Keratinocyte (primary cell): ENCODE results near the gene DRICH1. TPM values are rescaled to one million over a fixed set of nuclear protein-coding genes. Genes with fewer than 3 reads are reported as not detected.

Source experiments
- DNase-seq: peaks from one replicate; pipeline ENCODE4 v3.0.0-alpha.2; 2011; ENCODE audit warnings: low read depth, missing footprints, low spot score
- FAIRE-seq: peaks from 2 replicates; lab custom pipeline; 2011; peaks lifted over from hg19 to GRCh38; lab: Jason Lieb, UNC
- H2AFZ ChIP-seq: 2 replicates; pipeline ENCODE4 v1.6.0; 2012; ENCODE audit warnings: low read length, control low read depth, inconsistent platforms; ENCODE audit not compliant: control insufficient read depth
- H3K27ac ChIP-seq: 2 replicates; pipeline ENCODE4 v1.5.1; 2011; ENCODE audit warnings: low read length; ENCODE audit not compliant: control insufficient read depth, insufficient read depth
- H3K27me3 ChIP-seq: 3 replicates; pipeline ENCODE4 v1.6.0; 2011; ENCODE audit warnings: low read length; ENCODE audit not compliant: control insufficient read depth, insufficient read depth; ENCODE audit errors: extremely low read depth
- H3K36me3 ChIP-seq, 2 experiments: 2 replicates in 1 of 2; 3 replicates in 1 of 2; pipeline ENCODE4 v1.5.1; 2011; ENCODE audit warnings: low read length in 2 of 2, mild to moderate bottlenecking in 1 of 2; ENCODE audit not compliant: control insufficient read depth in 2 of 2, insufficient read depth in 2 of 2; ENCODE audit errors: extremely low read depth in 1 of 2
- H3K4me1 ChIP-seq: 3 replicates; pipeline ENCODE4 v1.5.1; 2011; ENCODE audit warnings: low read length; ENCODE audit not compliant: control insufficient read depth, insufficient read depth; ENCODE audit errors: extremely low read depth
- H3K4me2 ChIP-seq: 3 replicates; pipeline ENCODE4 v1.6.0; 2011; ENCODE audit warnings: low read depth, low read length; ENCODE audit not compliant: control insufficient read depth, insufficient read depth; ENCODE audit errors: extremely low read depth
- H3K4me3 ChIP-seq, 3 experiments: fragments of 200-600 bp in 1 of 3; sonication (generic) in 1 of 3; 2 replicates in 2 of 3; 3 replicates in 1 of 3; pipeline ENCODE4 v1.5.1; 2011 to 2016; ENCODE audit warnings: low read length in 3 of 3, mild to moderate bottlenecking in 3 of 3, control low read depth in 2 of 3, inconsistent platforms in 1 of 3, low read depth in 1 of 3, mixed read lengths in 1 of 3, mixed run types in 1 of 3, moderate library complexity in 1 of 3; ENCODE audit not compliant: control insufficient read depth in 2 of 3, insufficient read depth in 2 of 3; ENCODE audit errors: extremely low read depth in 1 of 3
- H3K79me2 ChIP-seq: 2 replicates; pipeline ENCODE4 v1.6.0; 2012; ENCODE audit warnings: low read length; ENCODE audit not compliant: control insufficient read depth, insufficient read depth
- H3K9ac ChIP-seq: 3 replicates; pipeline ENCODE4 v1.6.0; 2011; ENCODE audit warnings: low read length; ENCODE audit not compliant: control insufficient read depth, insufficient read depth; ENCODE audit errors: extremely low read depth
- H3K9me1 ChIP-seq: 3 replicates; pipeline ENCODE4 v1.6.0; 2011; ENCODE audit warnings: low read length; ENCODE audit not compliant: control insufficient read depth, insufficient read depth; ENCODE audit errors: extremely low read depth
- H3K9me3 ChIP-seq: 2 replicates; pipeline ENCODE4 v1.5.1; 2012; ENCODE audit warnings: low read depth, low read length; ENCODE audit not compliant: control insufficient read depth
- H4K20me1 ChIP-seq: 3 replicates; pipeline ENCODE4 v1.6.0; 2011; ENCODE audit warnings: low read length; ENCODE audit not compliant: control insufficient read depth, insufficient read depth; ENCODE audit errors: extremely low read depth
- EZH2 ChIP-seq: IDR thresholded peaks from one replicate; pipeline ENCODE4 v1.6.1; 2012; ENCODE audit warnings: inconsistent platforms, mild to moderate bottlenecking, low read length, moderate library complexity
- dilution Hi-C: fragments of 300-500 bp; cut with MboI; formaldehyde crosslinking; loops from one replicate; pipeline ENCODE4 v1.7.0; 2020; ENCODE audit warnings: low sequenced_read_pairs; ENCODE audit not compliant: extremely low pct_ligation_motif_present
- polyA plus RNA-seq, 5 experiments: library from polyadenylated mRNA; depleted of rRNA in 3 of 5; stranded (reverse) in 3 of 5; stranded (forward) in 1 of 5; unstranded in 1 of 5; fragments of >200 nt; gene quantifications; 1 replicate in 1 of 5; 2 replicates in 3 of 5; 3 replicates in 1 of 5; pipeline versions ENCODE4 v1.2.1 to v1.2.3, GENCODE V29; 2011 to 2012; ENCODE audit warnings: missing spikeins in 2 of 5, low read depth in 1 of 5, low replicate concordance in 1 of 5
- TF ChIP-seq, protein P1 (sequence below), 3 experiments: IDR thresholded peaks in 1 of 3; conservative IDR thresholded peaks in 1 of 3; optimal IDR thresholded peaks in 1 of 3; 2 replicates in 2 of 3; 3 replicates in 1 of 3; pipeline versions ENCODE3 to v1.5.1; 2011; ENCODE audit warnings: low read length in 3 of 3, mild to moderate bottlenecking in 3 of 3, moderate library complexity in 2 of 3, control low read depth in 1 of 3, inconsistent platforms in 1 of 3; ENCODE audit not compliant: insufficient read depth in 2 of 3; ENCODE audit errors: extremely low read depth in 1 of 3

DRICH1 gene
- polyA plus RNA-seq, 1 donor (not counting 4 experiments of a cell fraction or from before 2014, with no cell fraction given): 0.12 TPM

DNA sequence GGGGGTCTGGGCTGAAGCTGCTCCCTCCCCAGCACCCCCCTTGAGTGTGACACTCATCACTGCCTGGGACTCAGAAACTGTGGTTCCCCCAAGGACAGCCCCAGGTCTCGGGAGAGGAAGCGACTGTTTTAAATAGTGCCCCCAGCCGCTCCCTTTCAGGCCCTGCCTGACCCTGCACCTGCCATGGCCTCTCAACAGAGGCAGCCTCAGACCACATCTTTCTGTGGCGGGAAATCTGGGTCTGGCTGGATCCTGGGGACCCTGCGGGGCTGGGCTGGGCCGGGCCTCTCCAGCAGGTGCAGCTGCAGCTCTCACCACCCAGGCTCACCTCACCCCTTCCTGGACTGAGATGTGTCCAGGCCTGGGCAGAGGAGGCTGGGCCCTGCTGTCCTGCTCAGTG, 48.3 kb downstream of the DRICH1 start:
- H2AFZ ChIP-seq: no peak overlapping the region
- peaks cover 4% of the 10 kb centered on the region for H3K27me3 ChIP-seq
- no peaks in the 10 kb centered on the region for H3K4me1 ChIP-seq
- no peak overlapping the region for H3K27ac ChIP-seq
- H3K4me3 ChIP-seq: no peak overlapping the region
- H3K36me3 ChIP-seq: no peaks in the 10 kb centered on the region
- H3K9me1 ChIP-seq: no peaks in the 10 kb centered on the region
- H3K79me2 ChIP-seq: no peaks in the 10 kb centered on the region
- no peaks in the 10 kb centered on the region for H3K9me3 ChIP-seq
- no peaks in the 10 kb centered on the region for H4K20me1 ChIP-seq
- DNase-seq (no peak), FAIRE-seq (no peak)
- TF ChIP-seq, protein P1, sequence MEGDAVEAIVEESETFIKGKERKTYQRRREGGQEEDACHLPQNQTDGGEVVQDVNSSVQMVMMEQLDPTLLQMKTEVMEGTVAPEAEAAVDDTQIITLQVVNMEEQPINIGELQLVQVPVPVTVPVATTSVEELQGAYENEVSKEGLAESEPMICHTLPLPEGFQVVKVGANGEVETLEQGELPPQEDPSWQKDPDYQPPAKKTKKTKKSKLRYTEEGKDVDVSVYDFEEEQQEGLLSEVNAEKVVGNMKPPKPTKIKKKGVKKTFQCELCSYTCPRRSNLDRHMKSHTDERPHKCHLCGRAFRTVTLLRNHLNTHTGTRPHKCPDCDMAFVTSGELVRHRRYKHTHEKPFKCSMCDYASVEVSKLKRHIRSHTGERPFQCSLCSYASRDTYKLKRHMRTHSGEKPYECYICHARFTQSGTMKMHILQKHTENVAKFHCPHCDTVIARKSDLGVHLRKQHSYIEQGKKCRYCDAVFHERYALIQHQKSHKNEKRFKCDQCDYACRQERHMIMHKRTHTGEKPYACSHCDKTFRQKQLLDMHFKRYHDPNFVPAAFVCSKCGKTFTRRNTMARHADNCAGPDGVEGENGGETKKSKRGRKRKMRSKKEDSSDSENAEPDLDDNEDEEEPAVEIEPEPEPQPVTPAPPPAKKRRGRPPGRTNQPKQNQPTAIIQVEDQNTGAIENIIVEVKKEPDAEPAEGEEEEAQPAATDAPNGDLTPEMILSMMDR (optimal IDR thresholded peaks at IDR 0.05 in 1 of 3, IDR thresholded peaks at IDR 0.05 in 1 of 3, conservative IDR thresholded peaks at IDR 0.05 in 1 of 3; ENCODE audit: extremely low read depth in 1 of 3, insufficient read depth in 2 of 3, low read length in 3 of 3): no peak
- no peak for TF ChIP-seq EZH2
- no peak overlapping the region for H3K9ac ChIP-seq
- dilution Hi-C loops: no loop called here
- no peak overlapping the region for H3K4me2 ChIP-seq

DNA sequence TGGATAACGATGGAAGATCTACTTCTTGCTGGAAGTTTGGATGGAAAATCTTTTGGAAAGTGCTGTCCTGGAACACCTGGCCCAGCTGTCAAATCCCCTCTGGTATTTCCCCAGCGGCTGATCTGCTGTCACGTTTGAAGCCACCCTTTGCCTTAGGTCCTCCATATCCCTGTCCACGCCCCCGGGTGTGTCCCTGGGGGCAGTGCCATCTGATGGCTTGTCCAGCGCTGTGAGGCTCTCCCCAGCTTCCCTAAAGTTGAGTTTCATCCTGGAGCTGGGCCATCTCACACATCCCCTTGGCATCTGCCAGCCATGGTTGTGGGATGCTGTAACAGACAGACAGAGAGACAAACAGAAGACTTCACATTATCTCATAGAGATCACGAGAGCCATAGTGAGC, 49.0 kb downstream of the DRICH1 start:
- Histone ChIP-seq H3K4me1 (no peaks in the 10 kb centered on the region), H3K9me1 (no peaks in the 10 kb centered on the region), H3K9ac (no peak overlapping the region), H3K27ac (no peak overlapping the region), H4K20me1 (no peaks in the 10 kb centered on the region), H3K79me2 (no peaks in the 10 kb centered on the region), H3K27me3 (peaks cover 4% of the 10 kb centered on the region), H3K36me3 (no peaks in the 10 kb centered on the region), H2AFZ (no peak overlapping the region), H3K4me2 (no peak overlapping the region), H3K9me3 (no peaks in the 10 kb centered on the region), H3K4me3 (no peak overlapping the region)
- FAIRE-seq (no peak), DNase-seq (no peak)
- TF ChIP-seq, protein P1 (optimal IDR thresholded peaks at IDR 0.05 in 1 of 3, IDR thresholded peaks at IDR 0.05 in 1 of 3, conservative IDR thresholded peaks at IDR 0.05 in 1 of 3; ENCODE audit: extremely low read depth in 1 of 3, insufficient read depth in 2 of 3, low read length in 3 of 3): no peak
- no peak for TF ChIP-seq EZH2
- dilution Hi-C loops: no loop called here
